GM15510 (cell line): ENCODE data around the gene INPP5A.

ENCODE experiments used
- POLR2A ChIP-seq: IDR thresholded peaks from 3 replicates; pipeline ENCODE4 v1.6.1; 2011; ENCODE audit warnings: borderline replicate concordance; ENCODE audit not compliant: insufficient read length; ENCODE audit errors: extremely low read depth

INPP5A gene

DNA sequence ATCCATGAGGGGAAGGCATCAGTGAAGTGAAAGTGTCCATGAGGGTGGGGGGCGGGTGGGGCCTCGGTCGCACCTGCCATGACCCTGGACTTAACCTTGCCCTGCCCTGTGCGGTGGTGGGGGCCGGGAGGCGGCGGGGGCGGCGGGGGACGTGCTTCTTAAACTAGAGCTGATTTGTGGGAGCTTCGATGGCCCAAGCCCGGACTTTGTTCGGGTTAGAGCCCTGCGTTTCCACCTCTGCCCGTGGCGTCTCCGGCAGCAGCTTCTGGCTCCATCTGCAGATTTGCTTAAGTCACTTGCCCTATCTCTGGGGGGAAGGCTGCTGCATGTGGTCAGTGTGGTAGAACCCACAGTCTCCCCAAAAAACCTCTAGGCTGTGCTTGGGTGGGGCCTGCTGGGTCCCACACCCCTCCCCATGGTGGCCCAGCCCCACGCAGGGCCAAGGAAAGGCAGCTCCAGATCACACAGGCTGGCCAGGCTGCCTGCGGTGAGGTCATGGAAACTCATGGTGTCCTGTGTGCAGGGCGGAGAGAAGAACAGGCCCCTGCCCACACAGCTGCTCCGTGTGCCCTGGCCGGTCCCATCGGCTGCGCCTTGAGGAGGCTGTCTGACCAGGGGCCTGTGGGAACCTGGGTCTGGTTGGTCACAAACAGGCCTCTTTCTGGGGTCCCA, 93.2 kb downstream of the INPP5A start:
- TF ChIP-seq POLR2A, result no peak

DNA sequence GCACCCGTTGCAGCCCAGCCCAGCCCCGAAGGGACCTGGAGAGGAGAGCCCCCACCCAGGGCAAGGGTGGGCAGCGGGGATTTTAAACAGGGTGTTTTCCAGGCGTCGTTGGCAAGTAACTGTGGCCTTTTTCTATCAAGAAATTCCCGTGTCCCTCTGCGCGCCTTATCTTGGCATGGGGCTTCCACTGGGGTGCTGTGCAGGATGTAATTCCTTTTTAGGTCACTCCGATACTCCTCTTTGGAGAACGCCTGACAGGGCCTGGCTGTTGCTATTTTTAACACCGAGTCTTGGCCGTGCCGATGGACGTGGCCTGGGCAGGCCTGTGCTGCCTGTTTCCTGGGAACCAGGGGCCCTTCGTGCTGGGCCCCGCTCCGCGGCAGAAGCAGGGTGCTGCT, 93.8 kb downstream of the INPP5A start:
- no peak for TF ChIP-seq POLR2A

DNA sequence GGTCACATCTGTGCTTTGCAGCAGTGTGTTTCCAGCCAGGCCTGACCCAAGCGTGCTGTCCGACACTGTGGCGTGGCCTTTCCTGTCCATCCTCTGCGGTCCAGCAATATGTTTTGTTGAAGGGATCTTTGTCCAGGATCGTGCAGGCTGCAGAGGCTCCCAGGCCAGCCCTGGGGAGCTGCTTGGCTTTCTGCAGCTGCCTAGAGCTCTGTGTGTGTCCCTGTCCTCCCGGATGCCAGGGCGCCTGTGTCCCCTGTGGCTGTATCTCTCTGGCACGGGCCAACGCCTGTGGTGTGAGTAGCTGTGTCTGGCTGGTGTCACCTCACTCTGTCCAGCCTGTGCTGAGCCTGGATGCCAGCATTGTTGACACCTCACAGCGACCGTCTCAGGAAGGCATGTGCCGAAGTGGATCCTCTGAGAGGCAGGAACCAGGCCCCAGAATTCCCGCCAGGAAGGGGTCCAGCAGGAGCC, 94.5 kb downstream of the INPP5A start:
- no peak for TF ChIP-seq POLR2A

DNA sequence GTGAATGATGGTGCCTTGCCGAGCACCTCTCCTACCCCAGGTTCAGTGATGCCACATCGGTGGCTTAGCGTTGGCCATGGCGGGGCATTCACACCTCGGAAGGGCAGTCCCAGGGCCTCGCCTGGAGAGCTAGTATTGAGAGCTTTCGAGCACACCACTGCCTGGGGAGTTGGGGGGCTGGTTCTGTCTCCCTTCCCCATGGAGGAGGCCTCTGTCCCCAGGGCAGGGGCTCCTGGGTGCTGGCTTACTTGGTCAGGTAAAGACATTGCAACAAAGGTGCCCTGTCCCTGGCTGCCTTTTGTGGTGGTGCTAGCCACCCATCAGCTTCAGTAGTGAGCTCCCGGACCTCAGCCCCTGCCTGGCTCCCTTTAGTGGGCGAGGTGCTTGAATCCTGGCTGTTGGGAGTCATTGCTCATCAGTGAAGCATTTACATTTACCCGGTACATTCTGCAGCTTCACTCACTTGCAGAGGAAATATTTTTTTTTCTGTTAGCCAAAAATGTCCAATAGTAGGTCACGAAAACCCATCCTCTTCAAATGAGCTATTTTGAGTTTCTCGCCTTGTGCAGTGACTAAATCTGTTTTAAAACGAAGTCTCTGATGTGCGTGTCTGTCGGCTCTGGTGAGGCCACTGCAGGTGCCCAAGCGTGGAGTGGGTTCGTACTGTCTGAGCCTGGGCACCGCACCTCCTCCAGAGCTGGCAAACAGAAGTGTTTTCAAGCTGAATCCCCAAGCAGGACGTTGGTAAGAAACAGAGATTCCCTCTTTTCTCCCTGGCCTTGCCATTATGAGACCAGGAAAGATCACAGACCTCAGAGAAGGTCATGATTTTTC, 95.5 kb downstream of the INPP5A start:
- TF ChIP-seq POLR2A, result no peak

DNA sequence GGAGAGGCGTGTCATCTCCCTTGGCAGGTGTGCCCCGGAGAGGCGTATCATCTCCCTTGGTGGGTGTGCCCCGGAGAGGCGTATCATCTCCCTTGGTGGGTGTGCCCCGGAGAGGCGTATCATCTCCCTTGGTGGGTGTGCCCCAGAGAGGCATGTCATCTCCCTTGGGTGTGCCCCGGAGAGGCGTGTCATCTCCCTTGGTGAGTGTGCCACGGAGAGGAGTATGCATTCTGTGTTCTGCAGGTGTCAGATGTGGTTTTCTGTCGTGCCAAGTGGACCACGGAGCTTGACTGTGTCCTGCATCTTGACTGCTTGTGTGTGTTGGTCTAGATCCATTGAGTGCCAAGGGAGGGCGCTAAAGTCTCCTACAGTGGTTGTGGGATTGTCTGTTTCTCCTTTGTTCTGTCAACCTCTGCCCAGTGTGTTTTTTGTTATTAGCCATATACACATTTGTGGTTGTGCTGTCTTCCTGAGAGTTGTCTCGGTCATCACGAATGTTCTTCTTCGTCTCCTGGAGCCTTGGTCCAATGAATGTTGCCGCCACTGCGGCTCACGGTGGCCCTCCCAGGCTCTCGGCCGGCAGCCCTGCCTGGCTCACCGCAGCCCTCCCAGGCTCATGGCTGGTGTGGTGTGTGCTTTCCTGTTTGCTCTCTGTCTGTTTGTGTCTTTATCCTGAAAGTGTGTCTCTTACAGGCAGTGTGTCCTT, 96.8 kb downstream of the INPP5A start:
- no peak for TF ChIP-seq POLR2A

DNA sequence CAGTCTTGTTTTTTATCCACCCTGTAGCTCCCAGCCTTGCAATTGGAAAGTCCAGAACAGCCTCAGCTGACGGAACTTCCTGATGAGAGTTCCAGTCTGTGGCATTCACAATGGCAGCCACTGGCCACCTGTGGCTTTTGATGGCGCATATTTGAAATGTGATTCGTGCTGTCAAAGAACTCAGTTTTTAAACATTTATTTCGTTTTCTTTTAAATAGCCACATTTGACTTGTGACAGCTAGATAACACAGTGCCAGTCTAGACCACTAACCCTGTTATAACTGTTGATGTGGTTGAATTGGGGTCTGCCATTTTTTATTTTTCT, 97.3 kb downstream of the INPP5A start:
- TF ChIP-seq POLR2A, result no peak

DNA sequence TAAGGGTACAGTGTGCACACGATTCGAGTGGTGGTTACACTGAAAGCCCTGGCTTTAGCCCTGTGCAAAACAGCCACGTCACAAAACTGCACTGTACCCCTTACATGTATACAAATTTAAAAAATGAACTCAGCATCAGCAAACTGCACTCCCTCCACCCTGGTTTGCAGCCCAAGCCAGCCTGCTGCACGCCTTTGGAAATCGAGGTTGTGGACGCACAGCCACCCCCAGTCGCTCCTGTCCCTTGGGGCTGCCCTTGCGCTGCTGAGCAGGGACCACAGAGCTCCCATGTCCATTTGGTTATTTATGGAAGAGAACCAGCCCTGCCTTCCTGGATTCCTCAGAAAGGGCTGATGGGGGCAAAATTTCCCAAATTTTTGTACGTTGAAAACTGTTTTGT, 98.8 kb downstream of the INPP5A start:
- no peak for TF ChIP-seq POLR2A

DNA sequence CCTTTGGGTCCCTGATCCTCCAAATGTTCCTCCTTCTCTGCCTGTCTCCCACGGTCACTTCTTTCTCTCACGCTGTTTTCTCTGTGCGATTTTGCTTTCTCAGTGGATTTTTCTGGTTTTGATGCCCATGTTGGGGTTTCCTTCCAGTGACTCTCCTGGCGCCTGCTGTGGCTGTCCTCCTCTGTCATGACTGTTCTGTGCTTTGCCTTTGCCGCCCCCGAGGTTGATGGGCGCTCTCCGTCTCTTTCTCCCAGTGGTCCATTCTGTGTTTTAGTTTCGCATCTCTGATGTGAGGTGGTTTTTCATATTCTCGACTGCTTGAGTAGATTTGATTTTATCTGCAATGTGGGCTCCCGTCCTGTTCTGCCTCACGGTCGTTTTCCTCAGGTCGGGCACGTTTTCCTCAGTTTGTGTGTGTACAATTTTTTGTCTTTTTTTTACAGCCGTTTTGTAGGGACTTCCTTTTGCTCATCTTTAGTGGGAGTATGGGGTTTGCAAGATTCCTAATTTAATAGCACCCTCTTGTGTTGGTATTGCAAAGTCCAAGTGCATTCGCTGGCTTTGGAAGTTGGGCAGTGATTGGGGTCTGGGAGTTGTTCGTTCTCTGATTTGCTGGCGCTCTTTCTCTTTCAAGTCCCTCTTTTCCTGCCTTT, 100.0 kb downstream of the INPP5A start:
- no peak for TF ChIP-seq POLR2A

DNA sequence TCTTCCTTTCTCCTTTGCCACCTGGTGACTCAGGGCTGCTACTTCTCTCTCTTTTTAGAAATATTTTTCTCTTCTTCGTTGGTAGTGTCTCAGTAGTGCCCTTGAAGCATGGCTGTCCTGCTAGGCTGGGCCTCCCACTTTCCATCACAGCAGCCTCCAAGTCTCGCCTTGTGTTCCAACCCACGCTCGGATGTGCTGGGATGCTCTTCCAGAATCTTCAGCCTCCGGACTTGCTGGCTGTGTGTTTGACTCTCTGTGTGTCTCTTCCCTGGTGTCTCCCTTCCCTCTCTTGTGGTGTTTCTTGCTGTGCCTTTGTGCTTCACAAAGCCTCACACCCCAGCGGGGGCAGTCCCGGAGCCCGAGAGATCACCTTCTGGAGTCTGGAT, 100.5 kb downstream of the INPP5A start:
- no peak for TF ChIP-seq POLR2A

DNA sequence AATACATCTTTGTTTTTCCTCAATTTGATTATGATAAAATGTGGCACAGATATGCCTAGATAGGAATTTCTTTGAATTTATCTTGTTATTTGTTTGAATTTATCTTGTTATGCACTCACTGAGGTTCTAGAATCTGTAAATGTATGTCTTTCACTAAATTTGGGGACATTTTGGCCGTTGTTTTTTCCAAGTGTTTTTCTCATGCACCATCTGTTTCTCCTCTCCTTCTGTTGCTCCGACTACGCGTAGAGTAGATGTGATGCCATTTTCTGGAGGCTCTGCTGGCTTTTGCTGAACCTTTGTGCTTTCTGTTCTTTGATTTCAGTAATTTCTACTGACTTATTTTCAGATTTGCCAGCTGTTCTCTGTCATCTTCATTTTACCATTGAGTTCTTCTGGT, 101.9 kb downstream of the INPP5A start:
- no peak for TF ChIP-seq POLR2A

DNA sequence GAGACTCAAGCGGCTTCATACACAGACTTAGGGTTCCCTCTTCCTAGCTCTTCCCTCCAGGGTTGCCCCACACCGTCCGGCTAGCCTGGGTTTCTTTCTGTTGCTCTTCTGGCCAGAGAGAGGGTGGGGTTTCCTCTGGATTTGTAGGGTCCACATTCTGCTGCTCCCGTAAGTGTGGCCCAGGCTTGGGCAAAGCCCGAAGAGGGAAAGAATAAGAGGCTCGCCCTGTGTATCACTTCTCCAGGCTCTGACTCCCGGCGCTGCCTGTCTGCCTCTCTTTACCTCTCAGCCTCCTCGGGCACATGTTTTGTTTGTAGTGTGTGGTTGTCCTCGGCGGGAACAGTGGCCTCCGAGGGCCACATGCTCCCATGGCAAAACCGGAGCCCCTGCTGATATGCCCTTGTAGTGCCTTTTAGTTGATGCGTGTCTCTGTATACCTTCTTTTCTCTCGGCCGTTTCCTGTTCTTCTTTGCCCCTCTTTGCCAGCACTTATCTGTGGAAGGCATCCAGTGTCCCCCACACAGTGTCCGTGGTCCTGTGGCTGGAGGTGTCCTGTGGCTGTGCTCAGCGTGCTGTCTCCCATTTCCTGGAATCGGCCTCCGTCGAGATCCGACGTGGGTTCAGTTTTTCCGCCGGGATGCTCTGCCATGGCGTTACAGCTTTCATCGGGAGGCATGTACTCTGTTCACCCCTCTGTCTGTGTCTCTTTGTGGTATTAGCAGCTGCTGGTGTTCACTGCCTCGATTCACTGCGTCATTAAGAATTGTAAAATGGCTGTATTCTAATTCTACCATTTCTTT, 102.9 kb downstream of the INPP5A start:
- no peak for TF ChIP-seq POLR2A

DNA sequence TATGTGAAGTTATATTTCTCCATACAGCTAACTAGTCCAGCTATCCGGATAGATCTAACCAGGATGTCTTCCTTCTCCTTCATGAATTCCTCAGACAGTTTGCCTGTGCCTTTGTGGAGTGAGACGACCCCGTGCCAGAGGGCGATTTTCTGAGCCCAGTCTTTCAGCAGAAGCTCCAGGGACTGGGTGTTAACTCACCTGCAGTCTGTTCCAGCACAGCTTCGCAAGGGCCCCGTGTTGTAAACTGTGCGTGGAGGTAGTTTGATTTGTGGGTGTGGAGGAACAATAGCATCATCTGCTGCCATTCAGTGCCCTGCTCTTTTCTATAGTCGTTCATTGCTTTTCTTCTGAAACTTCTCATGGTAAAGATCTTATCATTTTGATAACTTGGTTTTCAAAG, 103.8 kb downstream of the INPP5A start:
- TF ChIP-seq POLR2A, result no peak

DNA sequence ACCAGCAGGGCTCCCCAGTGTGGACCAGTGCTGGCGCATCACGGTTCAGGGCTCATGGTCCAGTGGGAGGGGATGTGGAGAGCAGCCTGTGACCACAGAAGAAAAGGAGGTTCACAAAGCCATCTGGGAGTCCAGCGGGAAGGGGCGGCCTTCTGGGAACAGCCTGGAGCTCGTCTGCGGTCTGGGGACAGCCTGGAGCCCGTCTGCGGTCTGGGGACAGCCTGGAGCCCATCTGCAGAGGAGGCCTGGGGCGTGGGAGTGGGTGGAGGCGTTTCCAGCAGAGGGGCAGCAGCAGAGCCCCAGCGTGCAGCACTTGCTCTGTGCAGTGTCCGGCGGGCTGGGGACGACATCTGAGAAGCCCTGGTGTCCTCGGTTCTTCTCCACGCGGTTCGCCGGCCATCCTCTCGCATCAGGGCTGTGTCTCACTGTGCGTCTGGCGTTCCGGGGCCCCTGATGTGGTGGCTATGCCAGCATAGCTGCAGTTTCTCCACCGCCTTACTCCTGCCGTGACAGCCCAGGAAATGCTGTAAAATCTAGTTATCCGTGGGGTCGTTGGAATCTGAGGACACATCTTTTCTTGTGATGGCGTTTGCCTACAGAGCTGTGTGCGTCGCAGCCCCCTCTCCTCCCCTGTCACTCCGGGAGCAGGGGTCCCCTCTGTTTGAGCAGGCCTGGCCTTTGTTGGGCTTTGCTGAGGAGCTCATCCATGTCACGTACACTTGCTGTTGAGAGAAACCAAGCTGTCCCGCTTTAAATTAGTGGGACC, 104.6 kb downstream of the INPP5A start:
- no peak for TF ChIP-seq POLR2A

DNA sequence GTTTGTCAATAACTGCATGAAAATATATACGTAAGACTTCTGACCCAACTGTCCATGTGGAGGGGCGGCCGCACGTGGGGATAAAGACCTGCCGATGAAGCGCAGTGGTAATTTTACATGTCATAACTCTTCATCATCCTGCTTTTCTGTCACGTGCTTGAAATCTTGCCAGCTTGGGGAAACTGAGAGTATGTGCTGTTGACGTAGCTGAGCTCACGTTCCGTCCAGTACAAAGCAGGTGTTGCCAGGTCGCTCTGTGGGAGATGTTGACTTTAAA, 105.1 kb downstream of the INPP5A start:
- no peak for TF ChIP-seq POLR2A

DNA sequence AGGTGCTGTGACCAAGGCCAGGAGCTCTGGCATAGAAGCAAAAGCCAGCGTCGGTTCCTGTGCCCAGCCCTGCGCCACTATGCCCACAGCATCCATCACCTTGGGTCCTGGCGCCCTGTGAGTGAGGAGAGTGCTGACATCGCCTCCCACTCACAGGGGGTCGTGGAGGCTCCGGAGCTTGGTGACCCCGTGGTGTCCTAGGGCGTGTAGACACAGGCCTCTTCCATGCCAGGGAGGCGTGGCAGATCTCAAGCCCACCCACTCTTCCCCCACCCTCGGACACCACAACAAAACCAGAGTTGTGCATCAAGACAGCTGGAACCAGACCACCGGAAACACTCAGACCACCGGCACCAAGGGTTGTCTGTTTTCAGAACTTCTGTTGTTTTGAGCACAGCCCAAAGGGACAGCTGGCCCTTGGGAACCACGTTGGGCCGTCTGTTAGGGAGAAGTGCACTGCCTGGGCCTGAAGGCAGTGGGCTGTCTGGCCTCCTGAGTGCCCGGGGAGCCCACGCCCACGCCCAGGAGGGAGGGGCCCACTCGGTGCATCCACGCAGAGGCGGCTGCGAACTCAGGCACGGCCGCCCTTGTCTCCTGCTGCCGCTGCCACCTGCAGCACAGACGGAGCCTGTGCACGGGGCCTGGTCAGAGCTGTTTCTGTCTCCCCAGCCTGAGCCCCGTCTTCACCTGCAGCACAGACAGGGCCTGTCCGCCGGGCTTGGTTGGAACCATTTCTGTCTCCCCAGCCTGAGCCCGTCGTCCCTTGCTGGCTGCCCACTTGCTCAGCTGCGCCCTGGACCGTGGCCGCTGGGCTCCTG, 106.3 kb downstream of the INPP5A start:
- no peak for TF ChIP-seq POLR2A
